Large intestine (tissue), 3 donors: ENCODE measurements around the gene CFAP74. TPM values are rescaled to one million over a fixed set of nuclear protein-coding genes. Genes with fewer than 3 reads are reported as not detected.

Experiments
- DNase-seq, 2 donors: peaks; one replicate each; pipeline versions ENCODE4 v3.0.0 to v3.0.0-alpha.2; 2013
- H3K27ac ChIP-seq: one replicate; pipeline ENCODE4 v1.5.1; 2013; ENCODE audit warnings: low read length
- H3K27me3 ChIP-seq: 2 replicates; pipeline ENCODE4 v1.6.1; 2013; ENCODE audit warnings: low read length; ENCODE audit not compliant: control insufficient read depth, insufficient read depth
- H3K36me3 ChIP-seq: 2 replicates; pipeline ENCODE4 v1.6.1; 2013; ENCODE audit warnings: low read length; ENCODE audit not compliant: control insufficient read depth, insufficient read depth
- H3K4me1 ChIP-seq: one replicate; pipeline ENCODE4 v1.6.1; 2013; ENCODE audit warnings: low read length; ENCODE audit not compliant: control insufficient read depth, insufficient read depth
- H3K4me3 ChIP-seq: one replicate; pipeline ENCODE4 v1.5.1; 2013; ENCODE audit warnings: low read length
- H3K9me3 ChIP-seq: one replicate; pipeline ENCODE4 v1.6.1; 2013; ENCODE audit warnings: mild to moderate bottlenecking, low read depth, low read length, moderate library complexity; ENCODE audit not compliant: control insufficient read depth
- WGBS: methylation state at CpG from one replicate; pipeline ENCODE4 v1.1.5; 2013; ENCODE audit warnings: low lambda C conversion rate; ENCODE audit not compliant: insufficient coverage; 5-methylcytosine and 5-hydroxymethylcytosine counted together
- polyA plus RNA-seq: library from polyadenylated mRNA; unstranded; fragments of 120-200 nt; gene quantifications from one replicate; pipeline ENCODE4 v1.2.1, GENCODE V29; 2013

Gene CFAP74
- polyA plus RNA-seq, 1 donor = 1.4 TPM

DNA sequence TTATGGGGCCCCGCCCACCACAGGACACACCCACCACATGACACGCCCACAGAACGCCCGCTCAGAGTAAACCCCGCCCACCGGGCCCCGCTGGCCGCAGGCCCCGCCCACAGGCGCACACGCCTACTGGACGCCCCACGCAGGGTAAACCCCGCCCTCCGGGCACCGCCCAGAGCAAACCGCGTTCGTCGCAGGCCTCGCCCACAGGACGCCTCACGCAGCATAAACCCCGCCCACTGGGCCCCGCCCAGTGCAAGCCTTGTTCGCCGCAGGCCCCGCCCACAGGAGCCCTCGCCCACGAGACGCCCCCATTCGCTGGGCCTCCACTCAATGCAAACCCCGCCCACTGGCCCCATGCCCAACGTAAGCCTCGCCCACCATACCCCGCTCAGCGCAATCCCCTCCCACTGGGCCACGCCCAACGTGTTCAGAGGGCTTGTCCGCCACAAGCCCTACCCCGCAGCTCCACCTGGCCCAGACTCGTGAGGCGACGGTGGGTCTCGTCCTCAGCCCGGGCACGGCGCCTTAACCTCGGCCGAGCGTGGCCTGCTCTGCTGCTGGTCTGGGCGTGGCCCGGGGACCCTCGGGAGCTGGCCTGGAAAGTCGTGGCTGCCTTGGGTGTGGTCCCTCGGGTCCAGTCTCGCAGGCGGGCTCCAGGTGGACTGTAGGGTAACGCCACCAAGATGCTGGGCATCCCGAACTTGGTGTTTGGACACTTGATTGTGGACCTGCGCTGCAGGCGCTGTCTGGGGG lies 84.1 kb downstream of the CFAP74 start:
- H3K9me3 ChIP-seq = peaks cover 5% of the 10 kb centered on the region
- peak; percentile 99 to 100 for DNase-seq
- H3K27ac ChIP-seq = peak overlapping the region; percentile 59
- H3K36me3 ChIP-seq = no peaks in the 10 kb centered on the region
- WGBS = no CpG with 5 or more reads among the region's 62 CpGs
- H3K4me3 ChIP-seq = peak overlapping the region; percentile 40
- no peaks in the 10 kb centered on the region for H3K27me3 ChIP-seq
- H3K4me1 ChIP-seq = peaks cover 54% of the 10 kb centered on the region

DNA sequence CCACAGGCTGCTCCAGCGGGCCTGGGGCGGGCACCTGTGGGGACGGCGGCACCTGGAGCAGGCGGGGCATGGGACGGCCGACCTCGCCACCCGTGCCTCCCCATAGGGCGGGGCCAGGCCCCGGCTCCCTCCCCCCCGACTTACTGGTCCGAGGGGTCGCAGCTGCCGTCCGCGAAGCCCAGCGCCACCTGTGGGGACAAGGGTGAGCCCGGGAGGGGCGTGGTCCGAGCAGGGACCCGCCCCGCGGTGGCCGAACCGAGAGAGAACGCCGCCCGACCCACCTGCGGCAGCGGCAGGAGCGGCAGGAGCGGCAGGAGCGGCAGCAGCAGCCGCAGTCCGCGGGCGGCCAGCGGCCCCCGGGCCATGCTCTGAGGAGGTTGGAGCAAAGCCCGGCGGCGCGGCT lies 84.7 kb downstream of the CFAP74 start, which contains the start of gene TMEM52:
TMEM52 (minus strand) TSS at position 379 of the 403 bp plus-strand sequence; CDS start at position 365, 14 bp downstream.
- Histone ChIP-seq H3K4me3 (peak within 1 kb of the TSS; percentile 40), H3K9me3 (peaks cover 5% of the 10 kb centered on the region), H3K36me3 (no peaks in the 10 kb centered on the region), H3K27ac (peak within 1 kb of the TSS; percentile 63), H3K27me3 (no peaks in the 10 kb centered on the region), H3K4me1 (peaks cover 60% of the 10 kb centered on the region)
- DNase-seq = no peak
- WGBS = no CpG with 5 or more reads among the region's 44 CpGs

GRCh38 chr1:1917995-1918900 lies 85.3 kb downstream of the CFAP74 start:
- H3K27me3 ChIP-seq = no peaks in the 10 kb centered on the region
- H3K27ac ChIP-seq = peak overlapping the region; percentile 63
- peak overlapping the region; percentile 40 for H3K4me3 ChIP-seq
- no CpG with 5 or more reads among the region's 46 CpGs for WGBS
- no peaks in the 10 kb centered on the region for H3K36me3 ChIP-seq
- H3K4me1 ChIP-seq = peaks cover 58% of the 10 kb centered on the region
- H3K9me3 ChIP-seq = peaks cover 5% of the 10 kb centered on the region
- DNase-seq = no peak

DNA sequence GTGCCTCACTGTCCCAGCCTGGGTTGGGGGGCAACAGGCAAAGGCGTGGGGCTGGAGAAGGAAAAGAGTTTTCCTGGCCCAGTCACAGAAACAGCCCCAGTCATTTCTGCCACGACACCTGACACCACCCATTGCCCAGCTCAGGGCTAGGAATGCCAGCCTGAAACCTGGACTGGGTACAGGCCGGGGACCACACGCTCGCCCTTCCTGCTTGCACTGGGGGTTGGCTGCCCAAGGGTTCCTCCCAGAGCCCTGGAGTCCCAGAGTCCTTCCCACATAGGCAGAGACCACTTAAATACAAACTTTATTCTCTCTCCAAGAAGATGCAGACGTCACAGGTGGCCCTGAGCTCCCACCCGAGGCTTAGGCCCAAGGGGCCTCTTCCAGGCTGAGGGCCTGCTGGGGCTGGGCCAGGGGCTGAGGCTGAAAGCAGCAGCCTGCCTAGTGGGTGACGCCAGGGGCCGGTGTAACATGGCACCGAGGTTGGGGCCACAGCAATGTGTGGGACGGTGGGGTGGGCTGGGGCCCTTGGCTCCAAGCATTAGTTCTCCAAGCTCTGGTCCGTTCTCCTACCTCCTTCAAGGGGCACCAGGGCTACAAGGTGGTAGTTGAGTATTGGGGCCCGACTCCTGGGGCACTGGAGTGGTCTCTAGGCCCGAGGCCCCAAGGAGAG lies 86.1 kb downstream of the CFAP74 start:
- H3K36me3 ChIP-seq = no peaks in the 10 kb centered on the region
- WGBS = no CpG with 5 or more reads among the region's 14 CpGs
- H3K4me1 ChIP-seq = peaks cover 50% of the 10 kb centered on the region
- H3K27ac ChIP-seq = no peak overlapping the region
- H3K9me3 ChIP-seq = peaks cover 5% of the 10 kb centered on the region
- H3K4me3 ChIP-seq = no peak overlapping the region
- no peaks in the 10 kb centered on the region for H3K27me3 ChIP-seq
- DNase-seq = no peak

DNA sequence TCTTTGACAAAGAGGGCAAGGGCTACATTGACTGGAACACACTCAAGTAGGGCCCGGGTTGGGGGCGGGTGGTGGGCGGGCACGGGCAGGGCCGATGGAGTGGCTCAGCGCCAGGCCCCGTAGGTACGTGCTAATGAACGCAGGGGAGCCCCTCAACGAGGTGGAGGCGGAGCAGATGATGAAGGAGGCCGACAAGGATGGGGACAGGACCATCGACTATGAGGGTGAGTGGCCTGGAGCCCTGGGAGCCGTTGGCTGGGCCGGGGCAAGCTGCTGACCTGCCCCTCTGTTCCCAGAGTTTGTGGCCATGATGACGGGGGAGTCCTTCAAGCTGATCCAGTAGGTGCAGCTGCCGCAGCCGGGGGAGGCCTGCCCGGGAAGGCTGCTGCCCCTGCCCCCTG lies 86.7 kb downstream of the CFAP74 start:
- WGBS = no CpG with 5 or more reads among the region's 19 CpGs
- H3K4me3 ChIP-seq = no peak overlapping the region
- peaks cover 5% of the 10 kb centered on the region for H3K9me3 ChIP-seq
- H3K27me3 ChIP-seq = no peaks in the 10 kb centered on the region
- DNase-seq = no peak
- peaks cover 44% of the 10 kb centered on the region for H3K4me1 ChIP-seq
- no peak overlapping the region for H3K27ac ChIP-seq
- H3K36me3 ChIP-seq = no peaks in the 10 kb centered on the region

GRCh38 chr1:1915911-1916840 lies 87.4 kb downstream of the CFAP74 start:
- Histone ChIP-seq H3K4me1 (peaks cover 37% of the 10 kb centered on the region), H3K36me3 (no peaks in the 10 kb centered on the region), H3K9me3 (peaks cover 5% of the 10 kb centered on the region), H3K27me3 (no peaks in the 10 kb centered on the region), H3K4me3 (no peak overlapping the region), H3K27ac (no peak overlapping the region)
- whole genome bisulfite sequencing = no CpG with 5 or more reads among the region's 23 CpGs
- DNase-seq = no peak

DNA sequence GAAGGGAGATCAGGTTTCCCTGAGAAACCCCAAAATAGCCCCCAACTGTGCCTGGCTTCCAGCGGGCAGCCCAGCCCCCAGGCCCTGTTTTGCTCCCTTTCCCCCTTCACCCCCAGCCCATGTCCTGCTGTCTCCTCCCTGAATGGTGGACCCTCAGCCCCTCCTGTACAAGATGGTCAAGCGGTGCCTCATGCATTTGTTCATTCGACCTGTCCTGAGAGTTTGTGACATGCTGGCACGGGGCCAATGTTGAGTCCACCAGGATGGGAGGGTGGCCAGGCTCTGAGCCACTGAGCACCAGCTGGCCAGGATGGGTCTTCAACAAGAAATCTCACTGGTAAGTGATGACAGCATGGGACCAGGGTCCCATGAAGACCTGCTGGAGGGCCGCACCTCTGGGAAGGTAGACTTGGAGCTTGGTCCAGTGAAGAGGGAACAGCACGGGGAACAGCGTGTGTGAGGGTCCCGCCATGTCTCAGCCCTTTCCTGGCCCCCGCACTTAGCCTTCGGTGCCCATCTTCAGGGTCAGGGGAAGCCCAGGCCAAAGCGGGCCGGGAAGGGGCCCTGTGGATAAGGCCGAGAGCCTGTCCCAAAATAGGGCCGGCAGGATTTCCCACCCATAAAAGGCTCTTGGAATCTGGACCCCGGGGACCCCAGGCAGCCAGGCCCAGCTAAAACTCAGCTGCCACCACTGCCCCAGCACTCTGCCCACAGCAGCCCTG lies 88.5 kb downstream of the CFAP74 start, which contains the start of gene CALML6:
CALML6 (plus strand) TSS at position 290 of the 722 bp plus-strand sequence; CDS start at position 311, 21 bp downstream.
- WGBS = no CpG with 5 or more reads among the region's 15 CpGs
- Histone ChIP-seq H3K4me3 (no peak within 1 kb of the TSS), H3K36me3 (no peaks in the 10 kb centered on the region), H3K4me1 (peaks cover 26% of the 10 kb centered on the region), H3K27ac (peak within 1 kb of the TSS; percentile 63), H3K9me3 (peaks cover 5% of the 10 kb centered on the region), H3K27me3 (no peaks in the 10 kb centered on the region)
- DNase-seq = no peak

DNA sequence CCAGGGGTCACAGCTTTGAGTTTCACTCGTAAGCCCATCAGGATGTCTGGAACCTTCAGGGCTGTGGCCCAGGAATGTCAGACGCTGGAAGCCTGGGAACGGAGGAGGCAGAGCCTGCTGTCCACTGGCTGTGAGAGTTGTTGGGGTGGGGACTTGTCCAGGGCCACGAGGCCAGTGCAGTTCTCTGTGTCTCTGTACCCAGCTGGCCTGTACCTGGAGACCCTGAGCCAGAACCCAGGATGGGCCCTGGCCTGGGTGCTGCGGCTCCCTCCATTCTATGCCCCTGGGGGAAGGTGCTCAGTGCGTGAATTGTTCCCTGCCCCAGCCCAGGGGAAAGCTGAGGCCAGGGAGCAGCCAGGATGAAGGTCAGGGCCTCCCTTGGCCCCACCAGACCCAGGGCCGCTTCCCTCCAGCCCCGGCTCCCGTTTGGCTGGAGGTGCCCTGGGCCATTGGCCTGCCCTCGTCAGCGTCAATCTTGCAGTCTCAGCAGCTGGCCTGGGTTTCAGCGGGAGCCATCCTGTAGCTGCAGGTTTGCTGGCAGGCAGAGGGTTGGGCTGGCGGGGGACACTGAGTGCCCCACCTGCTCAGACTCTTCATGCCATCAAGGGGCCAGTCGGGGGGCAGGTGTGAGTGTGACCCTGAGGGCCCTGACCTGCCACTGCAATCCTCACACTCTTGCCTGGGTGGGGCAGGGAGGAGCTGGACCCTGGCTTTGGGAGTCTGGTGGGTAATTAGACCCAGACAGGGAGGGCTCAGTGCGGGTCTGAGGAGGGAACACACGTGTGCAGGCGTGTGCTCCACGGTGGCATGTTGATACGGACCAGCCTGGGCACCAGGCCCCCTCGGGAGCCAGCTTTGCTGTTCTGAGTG lies 89.2 kb downstream of the CFAP74 start:
- DNase-seq = peak; percentile 47 to 74
- H3K27ac ChIP-seq = peak overlapping the region; percentile 63
- WGBS = no CpG with 5 or more reads among the region's 20 CpGs
- peaks cover 26% of the 10 kb centered on the region for H3K4me1 ChIP-seq
- no peaks in the 10 kb centered on the region for H3K36me3 ChIP-seq
- no peaks in the 10 kb centered on the region for H3K27me3 ChIP-seq
- H3K9me3 ChIP-seq = peaks cover 2% of the 10 kb centered on the region
- H3K4me3 ChIP-seq = no peak overlapping the region
